ENCODE measurements around the gene CTXND1.

The CTXND1 gene

GRCh38 chr15:80216911-80217310 lies 35.1 kb downstream of the CTXND1 start:
- ChIA-PET POLR2A (no interaction called here), CTCF (no interaction called here)
- no peak for TF ChIP-seq YY2 (tag by site-specific recombination; IDR thresholded peaks at IDR 0.05)
- TF ChIP-seq ZNF626 (tag by site-specific recombination; IDR thresholded peaks at IDR 0.05): no peak
- no peak for TF ChIP-seq ZNF76 (tag by site-specific recombination; IDR thresholded peaks at IDR 0.05; ENCODE audit: borderline replicate concordance, low read depth)
- no peak for TF ChIP-seq WT1 (tag by site-specific recombination; IDR thresholded peaks at IDR 0.05)
- TF ChIP-seq ZSCAN23 (tag by site-specific recombination; IDR thresholded peaks at IDR 0.05): no peak
- TF ChIP-seq ZXDB (tag by site-specific recombination; IDR thresholded peaks at IDR 0.05): no peak
- no peak for TF ChIP-seq ZNF658 (tag by site-specific recombination; IDR thresholded peaks at IDR 0.05)
- TF ChIP-seq ZNF155 (tag by site-specific recombination; IDR thresholded peaks at IDR 0.05): no peak
- TF ChIP-seq ZNF473 (tag by site-specific recombination; IDR thresholded peaks at IDR 0.05): no peak
- Histone ChIP-seq H3K4me3 (ENCODE audit: low read depth, low read length) (no peak overlapping the region), H3K36me3 (ENCODE audit: control insufficient read depth in 2 of 2, insufficient read depth in 1 of 2, low read length in 2 of 2) (no peaks in the 10 kb centered on the region), H3K4me1 (ENCODE audit: control insufficient read depth, insufficient read depth, low read length) (no peaks in the 10 kb centered on the region), H3K27ac (ENCODE audit: extremely low read depth, low read depth, low read length) (no peak overlapping the region), H3K9me3 (ENCODE audit: control insufficient read depth, insufficient read depth, low read depth, low read length) (no peaks in the 10 kb centered on the region)

DNA sequence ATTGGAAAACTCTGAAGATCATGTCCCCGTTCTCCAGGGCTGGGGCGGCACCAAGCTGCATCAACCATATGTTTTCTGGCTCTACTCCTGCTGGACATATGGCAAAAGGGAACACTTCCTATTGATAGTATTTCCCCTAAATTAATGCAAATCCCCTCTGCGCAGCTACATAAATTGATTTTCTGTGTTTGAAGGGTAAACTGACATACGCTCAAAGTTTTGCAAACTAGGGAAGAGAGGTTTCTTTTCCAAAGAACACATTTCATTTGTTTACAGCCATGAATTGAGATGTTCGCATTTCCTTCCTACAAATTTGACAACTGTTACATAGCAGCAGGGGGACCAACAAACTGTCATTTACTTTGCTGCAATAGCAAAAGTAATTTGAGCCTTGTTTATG lies 35.9 kb downstream of the CTXND1 start:
- POLR2A ChIA-PET: no interaction called here
- CTCF ChIA-PET: no interaction called here
- no peak overlapping the region for H3K27ac ChIP-seq (ENCODE audit: extremely low read depth, low read depth, low read length)
- no peaks in the 10 kb centered on the region for H3K4me1 ChIP-seq (ENCODE audit: control insufficient read depth, insufficient read depth, low read length)
- no peaks in the 10 kb centered on the region for H3K9me3 ChIP-seq (ENCODE audit: control insufficient read depth, insufficient read depth, low read depth, low read length)
- no peak overlapping the region for H3K4me3 ChIP-seq (ENCODE audit: low read depth, low read length)
- TF ChIP-seq KLF8 (tag by site-specific recombination; IDR thresholded peaks at IDR 0.05) (no peak), ZNF521 (tag by site-specific recombination; IDR thresholded peaks at IDR 0.05) (no peak), ZNF37A (tag by site-specific recombination; IDR thresholded peaks at IDR 0.05) (no peak), ZNF518A (tag by site-specific recombination; conservative IDR thresholded peaks at IDR 0.05; ENCODE audit: low read depth) (no peak), INSM2 (tag by site-specific recombination; IDR thresholded peaks at IDR 0.05) (no peak), SP2 (tag by site-specific recombination; IDR thresholded peaks at IDR 0.05) (no peak), ZBTB20 (tag by site-specific recombination; IDR thresholded peaks at IDR 0.05) (no peak), ZNF391 (tag by site-specific recombination; IDR thresholded peaks at IDR 0.05; ENCODE audit: borderline replicate concordance, low read depth) (no peak), ZFP3 (tag by site-specific recombination; IDR thresholded peaks at IDR 0.05; ENCODE audit: low read depth) (no peak), ZNF670 (tag by site-specific recombination; IDR thresholded peaks at IDR 0.05; ENCODE audit: low read depth) (no peak)
- TF ChIP-seq, protein P1, sequence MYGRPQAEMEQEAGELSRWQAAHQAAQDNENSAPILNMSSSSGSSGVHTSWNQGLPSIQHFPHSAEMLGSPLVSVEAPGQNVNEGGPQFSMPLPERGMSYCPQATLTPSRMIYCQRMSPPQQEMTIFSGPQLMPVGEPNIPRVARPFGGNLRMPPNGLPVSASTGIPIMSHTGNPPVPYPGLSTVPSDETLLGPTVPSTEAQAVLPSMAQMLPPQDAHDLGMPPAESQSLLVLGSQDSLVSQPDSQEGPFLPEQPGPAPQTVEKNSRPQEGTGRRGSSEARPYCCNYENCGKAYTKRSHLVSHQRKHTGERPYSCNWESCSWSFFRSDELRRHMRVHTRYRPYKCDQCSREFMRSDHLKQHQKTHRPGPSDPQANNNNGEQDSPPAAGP (tag by site-specific recombination; IDR thresholded peaks at IDR 0.05): no peak
- TF ChIP-seq, protein P2, sequence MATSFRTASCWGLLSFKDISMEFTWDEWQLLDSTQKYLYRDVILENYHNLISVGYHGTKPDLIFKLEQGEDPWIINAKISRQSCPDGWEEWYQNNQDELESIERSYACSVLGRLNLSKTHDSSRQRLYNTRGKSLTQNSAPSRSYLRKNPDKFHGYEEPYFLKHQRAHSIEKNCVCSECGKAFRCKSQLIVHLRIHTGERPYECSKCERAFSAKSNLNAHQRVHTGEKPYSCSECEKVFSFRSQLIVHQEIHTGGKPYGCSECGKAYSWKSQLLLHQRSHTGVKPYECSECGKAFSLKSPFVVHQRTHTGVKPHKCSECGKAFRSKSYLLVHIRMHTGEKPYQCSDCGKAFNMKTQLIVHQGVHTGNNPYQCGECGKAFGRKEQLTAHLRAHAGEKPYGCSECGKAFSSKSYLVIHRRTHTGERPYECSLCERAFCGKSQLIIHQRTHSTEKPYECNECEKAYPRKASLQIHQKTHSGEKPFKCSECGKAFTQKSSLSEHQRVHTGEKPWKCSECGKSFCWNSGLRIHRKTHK (tag by site-specific recombination; IDR thresholded peaks at IDR 0.05): no peak
- no peaks in the 10 kb centered on the region for H3K36me3 ChIP-seq (ENCODE audit: control insufficient read depth in 2 of 2, insufficient read depth in 1 of 2, low read length in 2 of 2)

All from HEK293 (cell line).